Adrenal gland (tissue), 12 donors: ENCODE measurements around the gene KBTBD3. TPM values are rescaled to one million over a fixed set of nuclear protein-coding genes. Genes with fewer than 3 reads are reported as not detected.

Experiments used
- DNase-seq, 7 donors: peaks; one replicate each; pipeline ENCODE4 v3.0.0-alpha.2; 2019 to 2020
- H3K27ac ChIP-seq, 5 donors: fragments of 200-600 bp; sonication (generic) in 4 of 5; 1 replicate in 3 of 5; 2 replicates in 2 of 5; pipeline versions ENCODE4 v1.5.1 to v1.8.0; 2016 to 2020; ENCODE audit warnings: mild to moderate bottlenecking in 1 of 5
- H3K27me3 ChIP-seq: fragments of 200-600 bp; 2 replicates; pipeline ENCODE4 v1.8.0; 2021
- H3K36me3 ChIP-seq, 2 donors: fragments of 200-600 bp; replicated peaks in 1 of 2; 1 replicate in 1 of 2; 2 replicates in 1 of 2; pipeline versions ENCODE4 v1.5.1 to v1.8.0; 2018 to 2022
- H3K4me1 ChIP-seq, 2 donors: fragments of 200-600 bp; replicated peaks in 1 of 2; 1 replicate in 1 of 2; 2 replicates in 1 of 2; pipeline versions ENCODE4 v1.5.1 to v1.8.0; 2018 to 2021
- H3K4me3 ChIP-seq, 4 donors: fragments of 200-600 bp; sonication (generic) in 3 of 4; one replicate each; pipeline ENCODE4 v1.5.1; 2016 to 2018
- H3K9me3 ChIP-seq, 3 donors: fragments of 200-600 bp; sonication (generic) in 1 of 3; replicated peaks in 1 of 3; 1 replicate in 2 of 3; 2 replicates in 1 of 3; pipeline versions ENCODE4 v1.5.1 to v1.8.0; 2016 to 2021
- POLR2A ChIP-seq, 2 donors: fragments of 450-650 bp; IDR thresholded peaks; one replicate each; pipeline ENCODE4 v1.6.1; 2017; ENCODE audit warnings: antibody characterized with exemption in 2 of 2, mild to moderate bottlenecking in 2 of 2, moderate library complexity in 1 of 2
- WGBS, 4 donors: extraction: QIAGEN DNeasy Blood & Tissue Kit in 2 of 4; methylation state at CpG; one replicate each; pipeline versions ENCODE4 v1.1.5 to v1.1.7; 2013 to 2017; 5-methylcytosine and 5-hydroxymethylcytosine counted together
- intact Hi-C, 2 donors: fragments of 100-400 bp; cut with DNase I; formaldehyde crosslinking; loops; one replicate each; pipeline versions ENCODE4 v1.14.1 to v1.15.0; 2022 to 2023
- polyA plus RNA-seq, 3 donors: library from polyadenylated mRNA; stranded (reverse); fragments of 200-250 nt in 2 of 3; fragments of 350-450 nt in 1 of 3; fragmentation: Illumina TruSeq in 1 of 3; extraction: RNeasy Lipid Tissue Mini Kit (QIAGEN cat#74804) in 1 of 3; gene quantifications; one replicate each; pipeline ENCODE4 v1.2.3, GENCODE V29; 2013 to 2014
- total RNA-seq, 9 donors: library from RNA; depleted of rRNA in 4 of 9; stranded (reverse); fragments of >200 nt in 4 of 9; fragments of 120-200 nt in 1 of 9; fragmentation: NEBNext Ultra II Directional in 1 of 9; extraction: Animal tissue kit (Norgen Biotek cat#: 25700) in 1 of 9; gene quantifications; one replicate each; pipeline versions ENCODE4 v1.1.0 to v1.2.4, GENCODE V29; 2013 to 2023
- TF ChIP-seq, protein P1 (sequence below), 6 experiments: fragments of 450-650 bp in 4 of 6; fragments of 200-600 bp in 2 of 6; sonication (generic) in 1 of 6; IDR thresholded peaks; 1 replicate in 5 of 6; 2 replicates in 1 of 6; pipeline versions ENCODE4 v1.5.1 to v1.8.0; 2016 to 2021; ENCODE audit warnings: antibody characterized with exemption in 6 of 6, mild to moderate bottlenecking in 2 of 6, moderate library complexity in 1 of 6
- donor health status: healthy with polysubstance abuse.
- donor health status: Bipolar disorder and iron deficiency.
- donor health status: DM: yes; HTN: yes; CAD: no.
- donor health status: DM: no; HTN: no; CAD: no.
- donor health status: DM: no; HTN: no; CAD: no.
- donor health status: DM: yes; HTN: yes; CAD: no.

KBTBD3 gene
- total and polyA plus RNA-seq, 12 donors, result 0.97 to 13.3 (median 5.6) TPM

DNA sequence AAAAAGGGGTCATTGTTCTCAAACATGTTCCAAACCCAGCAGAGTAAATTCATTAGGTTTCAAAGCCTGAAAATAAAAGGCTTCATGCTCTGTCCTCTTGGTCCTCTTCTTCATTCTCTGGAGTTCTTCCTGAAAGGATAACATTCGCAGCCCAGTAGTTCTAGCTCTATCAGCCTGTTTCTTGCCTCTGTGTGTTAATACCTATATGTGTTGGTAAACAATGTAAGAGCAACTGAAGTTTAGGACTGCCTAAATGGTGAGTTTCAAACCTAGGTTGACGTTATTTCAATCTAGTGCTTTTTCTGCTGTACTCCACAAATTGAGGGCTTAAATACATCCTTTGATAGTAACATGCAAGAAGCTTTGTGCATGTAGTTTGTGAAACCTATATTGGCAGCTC is 9.7 kb upstream of the KBTBD3 start:
- Histone ChIP-seq H3K9me3 (no peaks in the 10 kb centered on the region), H3K4me3 (no peak overlapping the region), H3K27ac (peak overlapping the region in 2 of 5 donors; percentile 4 to 27), H3K27me3 (no peaks in the 10 kb centered on the region), H3K4me1 (peaks cover 14 to 47% of the 10 kb centered on the region in 2 donors), H3K36me3 (peaks cover 6 to 8% of the 10 kb centered on the region in 2 donors)
- DNase-seq, result no peak
- intact Hi-C loops, result no loop called here
- WGBS, 4 donors, result 55 to 60% (median 59%) methylated on average over 2 of the region's 2 CpGs
- TF ChIP-seq, protein P1, sequence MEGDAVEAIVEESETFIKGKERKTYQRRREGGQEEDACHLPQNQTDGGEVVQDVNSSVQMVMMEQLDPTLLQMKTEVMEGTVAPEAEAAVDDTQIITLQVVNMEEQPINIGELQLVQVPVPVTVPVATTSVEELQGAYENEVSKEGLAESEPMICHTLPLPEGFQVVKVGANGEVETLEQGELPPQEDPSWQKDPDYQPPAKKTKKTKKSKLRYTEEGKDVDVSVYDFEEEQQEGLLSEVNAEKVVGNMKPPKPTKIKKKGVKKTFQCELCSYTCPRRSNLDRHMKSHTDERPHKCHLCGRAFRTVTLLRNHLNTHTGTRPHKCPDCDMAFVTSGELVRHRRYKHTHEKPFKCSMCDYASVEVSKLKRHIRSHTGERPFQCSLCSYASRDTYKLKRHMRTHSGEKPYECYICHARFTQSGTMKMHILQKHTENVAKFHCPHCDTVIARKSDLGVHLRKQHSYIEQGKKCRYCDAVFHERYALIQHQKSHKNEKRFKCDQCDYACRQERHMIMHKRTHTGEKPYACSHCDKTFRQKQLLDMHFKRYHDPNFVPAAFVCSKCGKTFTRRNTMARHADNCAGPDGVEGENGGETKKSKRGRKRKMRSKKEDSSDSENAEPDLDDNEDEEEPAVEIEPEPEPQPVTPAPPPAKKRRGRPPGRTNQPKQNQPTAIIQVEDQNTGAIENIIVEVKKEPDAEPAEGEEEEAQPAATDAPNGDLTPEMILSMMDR (IDR thresholded peaks at IDR 0.05), result no peak
- no peak for TF ChIP-seq POLR2A (IDR thresholded peaks at IDR 0.05)

DNA sequence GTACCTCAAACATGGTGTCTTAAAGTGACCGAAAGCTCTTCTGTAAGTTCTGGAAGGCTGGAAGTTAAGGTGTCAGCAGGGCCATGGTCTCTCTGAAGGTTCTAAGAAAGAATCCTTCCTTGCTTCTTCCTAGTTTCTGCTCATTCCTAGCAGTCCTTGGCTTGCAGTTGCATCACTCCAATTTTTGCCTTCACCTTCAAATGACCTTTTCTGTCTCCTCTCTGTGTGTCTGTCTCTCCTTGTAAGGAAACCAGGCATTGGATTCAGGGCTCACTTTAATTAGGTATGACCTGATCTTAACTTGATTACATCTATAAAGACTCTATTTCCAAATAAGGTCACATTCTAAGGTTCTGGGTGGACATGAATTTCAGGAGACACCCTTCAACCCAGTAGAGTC is 9.0 kb upstream of the KBTBD3 start:
- intact Hi-C loops, result no loop called here
- no peak for TF ChIP-seq POLR2A (IDR thresholded peaks at IDR 0.05)
- TF ChIP-seq, protein P1 (IDR thresholded peaks at IDR 0.05), result no peak
- 79 to 100% (median 98%) methylated on average over 1 of the region's 1 CpG for WGBS, 4 donors
- Histone ChIP-seq H3K9me3 (no peaks in the 10 kb centered on the region), H3K27ac (peak overlapping the region in 1 of 5 donors; percentile 4), H3K4me1 (peaks cover 14 to 51% of the 10 kb centered on the region in 2 donors), H3K27me3 (no peaks in the 10 kb centered on the region), H3K4me3 (no peak overlapping the region), H3K36me3 (peaks cover 6 to 7% of the 10 kb centered on the region in 2 donors)
- DNase-seq, result no peak

DNA sequence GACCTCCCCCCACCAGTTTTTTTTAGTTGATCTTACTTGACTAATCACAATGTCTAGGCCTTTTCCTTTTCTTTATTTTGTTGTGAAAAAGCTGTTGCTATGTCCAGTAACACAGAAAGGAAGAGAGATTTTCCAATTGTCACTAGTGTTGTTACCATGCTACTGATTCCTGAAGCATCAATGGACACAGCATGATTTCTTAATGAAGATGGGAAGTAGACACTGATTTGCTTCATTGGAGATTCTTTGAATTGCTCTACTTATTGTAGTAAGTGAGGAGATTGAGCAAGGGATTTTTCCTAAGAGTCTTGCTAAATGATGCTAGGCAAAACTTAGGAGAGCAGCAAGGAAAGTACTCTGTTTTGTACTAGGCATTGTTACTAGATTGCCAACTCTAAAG is 4.9 kb upstream of the KBTBD3 start:
- Histone ChIP-seq H3K27me3 (no peaks in the 10 kb centered on the region), H3K36me3 (peaks cover 0 to 20% of the 10 kb centered on the region in 2 donors), H3K9me3 (no peaks in the 10 kb centered on the region), H3K4me3 (no peak overlapping the region), H3K4me1 (peaks cover 0 to 53% of the 10 kb centered on the region in 2 donors), H3K27ac (no peak overlapping the region)
- TF ChIP-seq, protein P1 (IDR thresholded peaks at IDR 0.05), result no peak
- TF ChIP-seq POLR2A (IDR thresholded peaks at IDR 0.05), result no peak
- intact Hi-C loops, result no loop called here
- DNase-seq, result no peak

DNA sequence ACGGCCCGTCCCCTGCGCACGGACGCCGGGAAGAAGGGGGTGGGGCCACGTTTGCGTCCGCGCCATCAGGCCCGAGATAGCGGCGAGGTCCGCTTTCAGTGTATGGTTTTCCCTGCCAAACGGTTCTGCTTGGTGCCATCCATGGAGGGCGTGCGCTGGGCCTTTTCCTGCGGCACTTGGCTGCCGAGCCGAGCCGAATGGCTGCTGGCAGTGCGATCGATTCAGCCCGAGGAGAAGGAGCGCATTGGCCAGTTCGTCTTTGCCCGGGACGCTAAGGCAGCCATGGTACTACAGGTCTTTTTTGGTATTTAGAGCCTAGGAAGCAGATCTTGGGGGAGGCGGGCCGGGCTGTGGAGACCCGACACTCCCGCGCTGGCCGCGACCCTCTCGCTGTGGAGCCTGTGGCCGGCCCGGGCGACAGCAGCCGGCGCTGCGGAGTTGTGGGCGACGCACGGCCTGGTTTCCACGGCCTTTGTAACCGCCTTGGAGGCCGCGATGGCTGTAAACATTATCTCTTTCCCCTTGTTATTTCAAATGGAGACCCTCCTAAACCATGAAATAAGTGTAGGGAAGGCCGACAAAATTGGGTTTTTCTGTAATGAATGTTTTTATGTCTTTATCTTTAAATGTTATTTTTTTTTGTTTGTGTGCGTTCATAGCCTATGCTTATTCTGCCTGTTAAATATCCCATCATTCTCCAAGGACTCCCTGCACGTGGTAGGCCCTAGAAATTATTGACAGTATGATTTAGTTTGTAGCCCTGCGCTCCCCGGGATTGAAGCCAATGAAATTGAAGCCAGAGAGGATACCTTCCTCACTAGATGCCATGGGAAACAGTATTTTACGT is 685 bp upstream of the KBTBD3 start, which contains the start of gene AASDHPPT:
Gene AASDHPPT, plus strand, starts transcription at position 54 of the 847 bp plus-strand sequence. Its CDS starts 49 bp downstream, at position 103.
- 1% methylated on average over 13 to 55 of the region's 55 CpGs for WGBS, 4 donors
- Histone ChIP-seq H3K36me3 (peaks cover 0 to 20% of the 10 kb centered on the region in 2 donors), H3K4me3 (peak within 1 kb of the TSS; percentile 41 to 88 (median 70)), H3K27me3 (no peaks in the 10 kb centered on the region), H3K27ac (peak within 1 kb of the TSS; percentile 83 to 97 (median 97)), H3K9me3 (no peaks in the 10 kb centered on the region), H3K4me1 (peaks cover 6 to 39% of the 10 kb centered on the region in 2 donors)
- DNase-seq, result peak; percentile 26 to 57 (median 42)
- TF ChIP-seq, protein P1 (IDR thresholded peaks at IDR 0.05), result peak in 1 of 6 experiments; percentile 11
- TF ChIP-seq POLR2A (IDR thresholded peaks at IDR 0.05), result no peak
- intact Hi-C loops, result loop anchor here in 1 of 2 donors (10.0 kb wide), 1 partner anchor 53 kb away; the partner anchor contains the start of gene MSANTD4
